AG10803 (cell line): Measurements from ENCODE around the gene TUNAR.

Experiments
- DNase-seq: peaks from one replicate; pipeline ENCODE4 v3.0.0; 2010; ENCODE audit warnings: low read depth
- H3K4me3 ChIP-seq: 2 replicates; pipeline ENCODE4 v1.5.1; 2011; ENCODE audit warnings: mild to moderate bottlenecking, low read length, control low read depth
- CTCF ChIP-seq: conservative IDR thresholded peaks from 2 replicates; pipeline ENCODE4 v1.5.1; 2011; ENCODE audit warnings: mild to moderate bottlenecking, low read length, control low read depth, inconsistent platforms

TUNAR gene

GRCh38 chr14:95870772-95871171, 5.9 kb upstream of the TUNAR start:
- no peak for TF ChIP-seq CTCF
- no peak for DNase-seq
- no peak overlapping the region for H3K4me3 ChIP-seq

- TF ChIP-seq CTCF = no peak
- H3K4me3 ChIP-seq = no peak overlapping the region
- DNase-seq = no peak
Observed at GRCh38 chr14:95871531-95871930, 5.1 kb upstream of the TUNAR start.

GRCh38 chr14:95872777-95873176, 3.9 kb upstream of the TUNAR start:
- no peak overlapping the region for H3K4me3 ChIP-seq
- TF ChIP-seq CTCF = no peak
- no peak for DNase-seq

GRCh38 chr14:95875831-95876760, 536 bp upstream of the TUNAR start:
- H3K4me3 ChIP-seq = no peak overlapping the region
- TF ChIP-seq CTCF = no peak

GRCh38 chr14:95877633-95878032, 1.0 kb downstream of the TUNAR start:
- no peak for TF ChIP-seq CTCF
- no peak for DNase-seq
- no peak overlapping the region for H3K4me3 ChIP-seq

More at GRCh38 chr14:95875831-95876760, 536 bp upstream of the TUNAR start:
- DNase-seq = no peak

- no peak for DNase-seq
- no peak overlapping the region for H3K4me3 ChIP-seq
- no peak for TF ChIP-seq CTCF
Observed at GRCh38 chr14:95884377-95884776, 7.7 kb downstream of the TUNAR start.

- TF ChIP-seq CTCF = no peak
- H3K4me3 ChIP-seq = no peak overlapping the region
- no peak for DNase-seq
Observed at GRCh38 chr14:95885278-95885677, 8.6 kb downstream of the TUNAR start.
